IPS-20b (cell line): Measurements from ENCODE around the gene CXCL11.
A peak's percentile ranks its signal among the peaks of the same experiment; 100 is the strongest.
"Not testable (repeated sequence)": the region's sequence is repeated elsewhere in the genome, so short reads cannot be mapped to it uniquely, and the experiment has no call there.

Experiments used
- H3K27ac ChIP-seq: one replicate; pipeline ENCODE4 v1.5.1; 2013; ENCODE audit warnings: low read length
- H3K27me3 ChIP-seq: 2 replicates; pipeline ENCODE4 v1.6.1; 2013; ENCODE audit warnings: mild to moderate bottlenecking, low read length, inconsistent platforms; ENCODE audit not compliant: insufficient read depth
- H3K36me3 ChIP-seq: 2 replicates; pipeline ENCODE4 v1.6.1; 2013; ENCODE audit warnings: low read depth, mild to moderate bottlenecking, inconsistent platforms, low read length, moderate library complexity; ENCODE audit not compliant: insufficient read depth
- H3K4me1 ChIP-seq: 2 replicates; pipeline ENCODE4 v1.6.1; 2013; ENCODE audit warnings: mild to moderate bottlenecking, control low read depth, inconsistent platforms, low read length, moderate library complexity; ENCODE audit not compliant: insufficient read depth
- H3K4me3 ChIP-seq: 2 replicates; pipeline ENCODE4 v1.5.1; 2013; ENCODE audit warnings: mild to moderate bottlenecking, low read length, inconsistent platforms
- H3K9ac ChIP-seq: 2 replicates; pipeline ENCODE4 v1.6.1; 2013; ENCODE audit warnings: low read depth, mild to moderate bottlenecking, inconsistent platforms, low read length, moderate library complexity
- H3K9me3 ChIP-seq: 2 replicates; pipeline ENCODE4 v1.6.1; 2013; ENCODE audit warnings: mild to moderate bottlenecking, low read depth, low read length, inconsistent platforms; ENCODE audit not compliant: insufficient read depth

The CXCL11 gene

DNA sequence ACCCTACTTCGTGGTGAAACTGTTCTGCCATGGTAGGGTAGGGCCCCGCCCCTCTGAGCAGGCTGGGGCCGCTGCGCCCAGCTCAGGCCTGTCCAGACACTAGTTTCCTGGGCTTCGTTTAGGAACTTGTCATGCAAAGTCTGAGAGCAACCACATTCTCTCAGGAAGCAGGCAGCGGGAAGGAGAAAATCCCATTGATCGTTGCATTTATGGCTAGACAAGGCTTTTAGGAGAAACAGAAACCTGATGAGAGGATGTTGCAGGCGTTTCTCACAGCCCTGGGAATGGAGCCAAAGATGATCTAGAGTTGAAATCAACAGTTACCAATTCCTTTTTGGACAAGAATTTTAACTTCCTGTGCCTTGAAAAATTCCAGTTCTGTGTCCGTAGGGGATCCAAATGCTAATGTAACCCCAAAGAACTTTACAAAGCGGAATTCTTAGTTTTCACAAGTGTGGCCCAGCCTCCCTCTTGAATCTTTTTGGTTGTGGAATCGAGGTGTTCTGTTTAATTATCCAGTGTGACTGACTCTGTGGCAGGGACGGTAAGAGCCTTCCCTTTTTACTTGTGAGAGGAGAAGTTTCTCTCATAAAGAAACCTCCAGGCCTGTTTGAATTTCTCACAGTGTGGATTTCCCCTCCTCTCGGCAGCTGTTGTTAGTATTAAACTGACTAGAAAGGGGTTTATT, 24.0 kb downstream of the CXCL11 start:
- Histone ChIP-seq H3K4me1 (peaks cover 11% of the 10 kb centered on the region), H3K36me3 (no peaks in the 10 kb centered on the region), H3K9ac (peak overlapping the region; percentile 58; the same call in 1 of the 2 replicates), H3K4me3 (no peak overlapping the region), H3K9me3 (no peaks in the 10 kb centered on the region), H3K27ac (no peak overlapping the region), H3K27me3 (no peaks in the 10 kb centered on the region)

DNA sequence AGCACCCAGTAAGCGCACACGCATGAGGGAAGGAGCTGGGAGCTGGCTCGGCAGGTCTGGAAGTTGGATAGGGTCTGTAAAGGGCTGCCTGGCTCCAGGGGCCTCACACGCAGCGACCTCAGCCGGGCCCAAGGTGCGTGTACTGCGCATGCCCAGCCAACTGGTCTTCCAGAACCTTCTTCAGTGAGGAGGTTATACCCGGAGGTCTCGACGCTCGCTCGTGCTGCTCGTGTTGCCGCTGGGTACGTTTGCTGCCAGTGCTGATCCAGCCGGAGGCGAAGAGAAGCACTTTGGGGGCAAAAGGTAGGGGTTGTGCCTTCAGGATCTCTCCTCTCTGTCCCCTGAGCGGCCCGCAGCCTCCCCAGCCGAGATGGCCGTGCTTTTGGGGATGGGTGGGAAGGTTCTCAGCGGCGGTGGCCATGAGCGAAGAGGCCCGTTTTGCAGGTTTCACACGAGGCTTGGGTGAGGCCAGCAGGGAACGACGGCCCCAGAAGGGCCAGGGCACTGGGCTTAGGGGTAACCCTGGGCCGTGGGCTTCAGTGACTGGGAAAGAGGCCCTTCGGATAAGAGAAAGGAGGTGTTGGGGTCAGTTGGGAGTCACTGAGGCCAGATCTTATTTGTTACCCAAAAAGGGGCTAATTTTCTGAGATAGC, 24.7 kb downstream of the CXCL11 start:
- no peak overlapping the region for H3K4me3 ChIP-seq
- H3K27ac ChIP-seq: no peak overlapping the region
- H3K4me1 ChIP-seq: peaks cover 11% of the 10 kb centered on the region
- H3K36me3 ChIP-seq: no peaks in the 10 kb centered on the region
- H3K9ac ChIP-seq: no peak overlapping the region; the same call in 1 of the 2 replicates
- H3K9me3 ChIP-seq: no peaks in the 10 kb centered on the region
- no peaks in the 10 kb centered on the region for H3K27me3 ChIP-seq

DNA sequence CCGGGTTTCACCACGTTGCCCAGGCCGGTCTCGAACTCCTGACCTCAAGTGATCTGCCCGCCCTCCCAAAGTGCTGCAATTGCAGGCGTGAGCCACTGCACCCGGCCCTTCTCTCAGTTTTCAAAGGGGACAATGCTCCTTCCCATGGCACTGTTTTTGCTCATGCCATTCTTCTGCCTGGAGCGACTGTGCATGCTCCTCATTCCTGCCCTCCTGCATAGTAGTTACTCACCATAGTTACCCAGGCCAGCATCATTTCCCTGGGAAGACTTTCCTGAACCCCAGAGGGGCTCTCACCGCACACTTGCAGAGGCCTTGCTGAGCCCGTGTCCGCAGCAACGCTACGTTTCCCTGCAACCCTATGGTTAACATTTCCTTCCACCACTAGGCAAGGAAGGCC, 25.3 kb downstream of the CXCL11 start:
- no peak overlapping the region for H3K27ac ChIP-seq
- H3K27me3 ChIP-seq: no peaks in the 10 kb centered on the region
- H3K36me3 ChIP-seq: no peaks in the 10 kb centered on the region
- no peak overlapping the region for H3K9ac ChIP-seq
- no peaks in the 10 kb centered on the region for H3K9me3 ChIP-seq
- H3K4me3 ChIP-seq: no peak overlapping the region
- H3K4me1 ChIP-seq: peaks cover 11% of the 10 kb centered on the region

DNA sequence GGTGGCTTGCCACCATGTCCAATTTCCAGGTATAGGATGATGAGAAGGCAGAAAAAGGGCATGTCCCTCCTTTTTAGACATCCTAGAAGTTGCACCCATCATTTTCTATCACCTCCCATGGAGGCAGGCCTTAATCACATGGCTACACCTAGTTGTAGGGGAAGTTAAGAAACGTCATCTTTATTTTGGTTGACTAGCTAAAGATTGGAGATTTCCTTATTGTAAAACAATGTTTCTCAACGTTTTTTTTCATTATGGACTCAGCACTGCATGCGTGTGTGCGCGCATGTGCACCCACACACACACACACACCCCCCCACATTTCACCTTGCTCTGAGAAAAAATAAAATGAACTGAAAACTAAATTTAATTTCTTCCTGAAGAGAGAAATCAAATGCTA, 26.6 kb downstream of the CXCL11 start:
- Histone ChIP-seq H3K36me3 (no peaks in the 10 kb centered on the region), H3K9me3 (no peaks in the 10 kb centered on the region), H3K4me1 (peaks cover 11% of the 10 kb centered on the region), H3K9ac (no peak overlapping the region), H3K27ac (no peak overlapping the region), H3K27me3 (no peaks in the 10 kb centered on the region), H3K4me3 (no peak overlapping the region)

DNA sequence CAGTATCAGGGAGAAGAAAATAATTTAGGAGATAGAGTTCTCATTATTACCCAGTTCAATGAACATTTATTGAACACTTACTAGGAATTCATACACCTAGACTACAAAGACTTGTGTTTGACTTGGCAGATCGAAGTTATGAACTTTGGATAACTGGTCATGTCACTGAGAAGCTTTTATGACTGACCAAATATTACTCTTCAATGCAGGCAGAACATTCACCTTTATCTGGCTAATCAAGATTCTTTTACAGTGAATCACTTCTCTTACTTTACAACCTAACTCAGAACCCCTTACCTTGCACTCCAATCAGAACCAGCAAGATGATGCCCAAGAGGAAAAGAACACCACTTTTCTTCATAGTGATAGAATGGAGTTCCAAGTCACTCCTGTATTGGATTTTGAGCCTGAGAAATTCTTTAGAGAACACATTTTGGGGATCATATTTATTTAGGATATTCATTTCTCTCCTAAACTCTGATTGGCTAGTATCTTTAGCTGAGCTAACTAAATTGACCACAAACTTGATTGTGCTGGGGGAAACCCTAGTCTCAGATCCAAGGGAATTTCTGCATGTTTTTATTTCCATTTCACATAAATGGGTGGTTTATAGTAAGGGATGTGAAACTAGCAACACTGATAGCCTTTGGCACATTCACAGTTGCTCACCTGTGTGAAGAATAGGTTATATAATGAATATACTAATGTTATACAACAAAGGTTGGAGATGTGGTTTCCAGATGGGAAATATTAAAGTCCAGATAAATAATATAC, 28.6 kb downstream of the CXCL11 start, which contains the start of gene CXCL9:
TSS of gene CXCL9 (minus strand) at position 421 of the 774 bp plus-strand sequence. CDS start at position 361, 60 bp downstream.
- Histone ChIP-seq H3K4me3 (no peak within 1 kb of the TSS), H3K27ac (no peak within 1 kb of the TSS), H3K27me3 (no peaks in the 10 kb centered on the region), H3K4me1 (peaks cover 8% of the 10 kb centered on the region), H3K36me3 (no peaks in the 10 kb centered on the region), H3K9ac (no peak within 1 kb of the TSS), H3K9me3 (no peaks in the 10 kb centered on the region)

DNA sequence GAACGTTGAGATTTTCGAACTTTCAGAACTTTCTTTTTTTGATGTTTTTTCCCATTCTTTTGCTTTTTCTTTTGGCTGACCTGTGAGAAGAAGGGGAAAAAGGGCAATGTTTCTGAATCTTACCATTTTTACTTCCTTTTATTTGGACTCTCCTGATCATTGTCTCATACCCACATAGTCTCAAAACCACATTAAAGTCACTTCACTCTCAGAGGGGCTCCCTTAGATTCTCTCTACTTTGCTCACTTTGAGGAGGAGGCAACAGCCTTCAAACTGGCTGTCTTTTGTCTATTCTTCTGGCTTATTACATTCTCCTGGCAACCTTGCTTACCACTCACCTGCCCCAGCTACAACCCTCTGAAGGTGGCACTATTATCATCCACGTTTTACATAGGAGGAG, 32.2 kb downstream of the CXCL11 start:
- no peaks in the 10 kb centered on the region for H3K4me1 ChIP-seq
- H3K27ac ChIP-seq: no peak overlapping the region
- no peaks in the 10 kb centered on the region for H3K9me3 ChIP-seq
- no peaks in the 10 kb centered on the region for H3K27me3 ChIP-seq
- no peak overlapping the region for H3K4me3 ChIP-seq
- H3K9ac ChIP-seq: no peak overlapping the region
- no peaks in the 10 kb centered on the region for H3K36me3 ChIP-seq

DNA sequence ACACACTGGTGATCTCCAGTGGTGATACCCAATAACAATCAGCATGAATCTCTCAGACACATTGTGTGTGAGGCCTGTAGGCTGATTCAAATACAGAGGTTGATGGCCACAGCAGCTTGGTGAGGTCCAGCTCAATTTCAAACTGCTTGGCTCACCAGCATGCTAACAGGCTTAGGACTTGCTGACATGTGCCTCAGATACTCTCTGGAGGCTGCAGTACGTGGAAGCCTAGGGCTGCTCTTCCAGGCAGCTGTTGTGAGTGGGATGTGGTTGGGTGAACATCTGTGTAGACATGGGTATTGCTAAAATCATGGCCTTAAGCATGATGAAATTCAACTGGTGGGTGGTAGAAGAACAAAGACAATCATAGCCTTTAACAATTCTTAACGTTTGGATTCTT, 32.8 kb downstream of the CXCL11 start:
- no peaks in the 10 kb centered on the region for H3K4me1 ChIP-seq
- H3K9ac ChIP-seq: no peak overlapping the region
- no peaks in the 10 kb centered on the region for H3K27me3 ChIP-seq
- H3K27ac ChIP-seq: no peak overlapping the region
- no peaks in the 10 kb centered on the region for H3K9me3 ChIP-seq
- H3K36me3 ChIP-seq: no peaks in the 10 kb centered on the region
- no peak overlapping the region for H3K4me3 ChIP-seq

DNA sequence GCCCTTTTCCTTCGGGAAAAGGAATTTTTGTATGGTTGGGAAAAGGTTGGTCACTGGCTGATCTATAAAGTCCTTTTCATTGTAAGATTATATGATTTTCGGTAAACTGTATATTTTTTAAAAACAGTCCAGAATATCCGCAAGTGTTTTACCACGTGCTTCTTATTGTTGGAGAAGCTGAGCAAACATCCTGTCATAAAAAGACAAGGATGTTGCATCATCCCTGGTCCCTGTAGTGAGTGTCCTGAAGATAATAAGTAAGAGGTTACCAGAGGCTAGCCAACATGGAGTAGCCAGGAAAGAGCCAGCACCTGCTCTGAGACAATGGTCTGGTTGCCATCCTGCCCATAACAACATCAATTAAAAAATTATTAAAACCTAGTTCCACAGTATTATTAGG, 33.7 kb downstream of the CXCL11 start:
- no peak overlapping the region for H3K9ac ChIP-seq
- H3K27me3 ChIP-seq: no peaks in the 10 kb centered on the region
- H3K27ac ChIP-seq: no peak overlapping the region
- no peak overlapping the region for H3K4me3 ChIP-seq
- H3K9me3 ChIP-seq: no peaks in the 10 kb centered on the region
- H3K36me3 ChIP-seq: no peaks in the 10 kb centered on the region
- H3K4me1 ChIP-seq: no peaks in the 10 kb centered on the region

DNA sequence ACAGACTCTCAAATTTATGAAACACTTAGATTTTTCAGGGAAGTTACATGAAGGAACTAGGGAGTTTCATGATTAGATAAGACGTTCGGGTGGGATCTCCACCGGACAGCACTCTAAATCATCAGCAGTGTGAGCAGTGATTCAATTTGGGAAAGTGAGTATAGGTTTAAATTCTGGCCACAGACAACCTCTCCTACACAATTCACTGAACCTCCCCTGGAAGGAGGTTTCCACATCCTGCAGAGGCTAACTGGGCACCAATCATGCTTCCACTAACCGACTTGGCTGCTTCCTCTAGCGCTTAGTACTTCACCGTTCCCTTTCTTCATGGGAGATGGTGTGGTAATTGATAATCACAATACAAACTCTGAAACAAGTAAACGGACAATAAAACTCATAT, 34.2 kb downstream of the CXCL11 start:
- no peaks in the 10 kb centered on the region for H3K36me3 ChIP-seq
- no peaks in the 10 kb centered on the region for H3K9me3 ChIP-seq
- H3K9ac ChIP-seq: no peak overlapping the region
- no peak overlapping the region for H3K4me3 ChIP-seq
- H3K27ac ChIP-seq: no peak overlapping the region
- H3K4me1 ChIP-seq: no peaks in the 10 kb centered on the region
- H3K27me3 ChIP-seq: no peaks in the 10 kb centered on the region

DNA sequence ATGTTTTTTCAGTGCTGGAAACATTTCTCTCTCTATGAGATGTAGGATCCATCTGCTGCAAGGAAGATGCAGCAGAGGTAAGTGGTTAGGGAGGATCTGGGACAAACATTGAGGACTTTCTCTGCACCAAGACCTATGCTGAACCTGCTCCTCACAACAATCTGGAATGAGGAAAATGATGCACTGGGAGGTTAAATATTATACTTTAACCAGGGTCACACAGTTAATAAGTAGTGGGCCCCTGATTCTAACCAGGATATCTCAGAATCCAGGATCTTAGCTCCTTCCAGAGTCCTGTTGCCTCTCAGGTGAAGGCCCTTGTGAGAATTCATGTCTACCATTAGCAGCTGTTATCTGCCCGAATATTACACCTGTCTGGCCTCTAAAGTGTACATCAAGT, 35.6 kb downstream of the CXCL11 start:
- Histone ChIP-seq H3K4me3 (no peak overlapping the region), H3K4me1 (no peaks in the 10 kb centered on the region), H3K27ac (no peak overlapping the region), H3K9me3 (no peaks in the 10 kb centered on the region), H3K36me3 (no peaks in the 10 kb centered on the region), H3K27me3 (no peaks in the 10 kb centered on the region), H3K9ac (no peak overlapping the region)

DNA sequence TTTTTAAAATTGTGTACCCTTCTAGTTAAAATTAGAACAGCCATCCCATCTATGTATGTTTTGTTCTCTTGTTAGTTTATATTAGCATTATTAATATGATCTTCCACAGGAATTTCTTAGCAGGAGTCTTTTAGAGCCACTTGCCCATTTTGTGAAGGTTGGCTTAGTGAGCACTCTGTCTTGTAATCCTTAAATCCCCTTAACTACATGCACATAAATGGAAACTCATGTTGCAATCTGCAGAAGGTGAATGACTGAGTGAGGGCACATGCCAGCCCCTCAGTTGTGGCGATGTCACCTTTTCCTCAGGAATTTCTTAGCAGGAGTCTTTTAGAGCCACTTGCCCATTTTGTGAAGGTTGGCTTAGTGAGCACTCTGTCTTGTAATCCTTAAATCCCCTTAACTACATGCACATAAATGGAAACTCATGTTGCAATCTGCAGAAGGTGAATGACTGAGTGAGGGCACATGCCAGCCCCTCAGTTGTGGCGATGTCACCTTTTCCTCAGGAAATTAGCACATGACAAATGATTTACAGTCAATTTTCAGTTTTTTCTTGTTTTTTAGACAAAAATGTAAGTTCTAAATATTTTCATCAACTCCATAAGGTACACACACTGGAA, 37.2 kb downstream of the CXCL11 start:
- H3K4me1 ChIP-seq, H3K27ac ChIP-seq, H3K27me3 ChIP-seq, H3K9ac ChIP-seq, H3K36me3 ChIP-seq, H3K4me3 ChIP-seq, H3K9me3 ChIP-seq: not testable (repeated sequence)
